H7 (cell line): ENCODE measurements around the gene ZFYVE26. TPM values are rescaled to one million over a fixed set of nuclear protein-coding genes. Genes with fewer than 3 reads are reported as not detected.
A peak's percentile ranks its signal among the peaks of the same experiment; 100 is the strongest.

Experiments
- DNase-seq: peaks from one replicate; pipeline ENCODE4 v3.0.0; 2012
- H3K27me3 ChIP-seq: 2 replicates; pipeline ENCODE4 v1.6.0; 2011; ENCODE audit warnings: mild to moderate bottlenecking, low read length; ENCODE audit not compliant: control insufficient read depth, insufficient read depth
- H3K36me3 ChIP-seq: replicated peaks from 2 replicates; pipeline ENCODE4 v1.5.1; 2011; ENCODE audit warnings: low read length; ENCODE audit not compliant: control insufficient read depth, insufficient read depth
- H3K4me3 ChIP-seq: 2 replicates; pipeline ENCODE4 v1.5.1; 2011; ENCODE audit warnings: low read depth, mild to moderate bottlenecking, control low read depth, low read length, moderate library complexity; ENCODE audit not compliant: insufficient read depth
- total RNA-seq: library from RNA; depleted of rRNA; stranded (reverse); fragments of >200 nt; shearing (Covaris generic); gene quantifications from 2 replicates; pipeline ENCODE4 v1.2.3, GENCODE V29; 2014; rRNA removed

The ZFYVE26 gene
- total RNA-seq, result 18.8 and 20.4 TPM in 2 replicates

- Histone ChIP-seq H3K27me3 (no peaks in the 10 kb centered on the region), H3K36me3 (no peaks in the 10 kb centered on the region), H3K4me3 (peak within 1 kb of the TSS; percentile 71)
- DNase-seq, result peak; percentile 91
Observed at GRCh38 chr14:67816326-67817002, at the start of gene ZFYVE26. ZFYVE26 (minus strand) TSS chr14:67816590; CDS start chr14:67815963, 627 bp downstream.

GRCh38 chr14:67863223-67863622 lies 46.8 kb upstream of the ZFYVE26 start:
- DNase-seq, result no peak
- Histone ChIP-seq H3K4me3 (no peak overlapping the region), H3K27me3 (no peaks in the 10 kb centered on the region), H3K36me3 (no peaks in the 10 kb centered on the region)

- H3K4me3 ChIP-seq, result no peak overlapping the region
- no peak for DNase-seq
- H3K36me3 ChIP-seq, result no peaks in the 10 kb centered on the region
- H3K27me3 ChIP-seq, result no peaks in the 10 kb centered on the region
Observed at GRCh38 chr14:67859169-67859749, 42.9 kb upstream of the ZFYVE26 start.

GRCh38 chr14:67857778-67858350 lies 41.5 kb upstream of the ZFYVE26 start:
- no peaks in the 10 kb centered on the region for H3K36me3 ChIP-seq
- DNase-seq, result no peak
- H3K4me3 ChIP-seq, result no peak overlapping the region
- no peaks in the 10 kb centered on the region for H3K27me3 ChIP-seq

DNA sequence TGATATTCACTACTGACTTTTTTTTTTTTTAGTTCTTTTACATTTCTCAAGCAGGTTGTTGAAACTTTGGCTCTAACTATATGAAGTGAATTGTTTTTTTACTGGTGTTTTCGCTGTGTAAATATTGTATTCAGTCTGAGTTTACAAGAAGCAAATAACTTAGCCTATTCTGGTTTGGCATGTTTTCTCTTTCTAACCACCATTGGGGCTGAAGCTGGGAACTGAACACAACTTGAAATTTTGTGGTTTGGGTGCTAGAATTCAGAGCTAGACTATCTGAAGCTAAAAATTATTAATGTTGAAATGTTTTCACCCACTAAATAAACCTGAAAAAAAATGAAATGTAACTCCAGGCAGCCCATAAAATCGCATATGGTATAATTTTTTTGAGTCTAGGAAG lies 40.4 kb upstream of the ZFYVE26 start:
- no peak for DNase-seq
- H3K27me3 ChIP-seq, result no peaks in the 10 kb centered on the region
- no peaks in the 10 kb centered on the region for H3K36me3 ChIP-seq
- no peak overlapping the region for H3K4me3 ChIP-seq

DNA sequence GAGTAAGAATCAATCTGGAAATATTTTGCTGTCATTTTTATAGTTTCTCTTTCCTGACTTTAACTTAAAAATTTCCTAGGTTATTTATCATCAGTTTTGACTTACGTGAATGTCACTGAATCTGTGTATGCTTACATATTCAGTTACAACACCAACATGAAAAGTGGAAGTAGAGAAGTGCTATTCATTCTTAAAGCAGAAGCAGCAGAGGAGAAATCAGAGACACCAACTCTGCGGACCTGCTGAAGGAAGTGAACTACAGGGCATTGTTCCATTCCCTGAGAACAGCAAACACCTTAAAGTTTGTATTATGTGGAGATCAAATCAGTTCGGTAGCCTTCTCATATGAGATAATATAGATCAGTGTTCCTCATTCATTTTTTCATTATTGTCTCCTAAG lies 37.3 kb upstream of the ZFYVE26 start:
- DNase-seq, result no peak
- Histone ChIP-seq H3K36me3 (no peaks in the 10 kb centered on the region), H3K4me3 (no peak overlapping the region), H3K27me3 (no peaks in the 10 kb centered on the region)

GRCh38 chr14:67852926-67853604 lies 36.7 kb upstream of the ZFYVE26 start:
- Histone ChIP-seq H3K4me3 (no peak overlapping the region), H3K27me3 (no peaks in the 10 kb centered on the region), H3K36me3 (no peaks in the 10 kb centered on the region)
- no peak for DNase-seq

GRCh38 chr14:67851785-67852410 lies 35.5 kb upstream of the ZFYVE26 start:
- DNase-seq, result no peak
- no peaks in the 10 kb centered on the region for H3K36me3 ChIP-seq
- H3K27me3 ChIP-seq, result no peaks in the 10 kb centered on the region
- H3K4me3 ChIP-seq, result no peak overlapping the region

GRCh38 chr14:67850066-67850830 lies 33.9 kb upstream of the ZFYVE26 start:
- Histone ChIP-seq H3K36me3 (no peaks in the 10 kb centered on the region; the same call in 1 of the 2 replicates), H3K27me3 (no peaks in the 10 kb centered on the region), H3K4me3 (no peak overlapping the region)
- no peak for DNase-seq

- H3K4me3 ChIP-seq, result no peak overlapping the region
- DNase-seq, result no peak
- no peaks in the 10 kb centered on the region for H3K27me3 ChIP-seq
- no peaks in the 10 kb centered on the region; the same call in 1 of the 2 replicates for H3K36me3 ChIP-seq
Observed at GRCh38 chr14:67846029-67846610, 29.7 kb upstream of the ZFYVE26 start.

- no peak for DNase-seq
- Histone ChIP-seq H3K27me3 (no peaks in the 10 kb centered on the region), H3K4me3 (no peak overlapping the region), H3K36me3 (0 out of 2 replicates have a peak, but pooled peaks cover 1% of the 10 kb centered on the region)
Observed at GRCh38 chr14:67837011-67837624, 20.7 kb upstream of the ZFYVE26 start.

DNA sequence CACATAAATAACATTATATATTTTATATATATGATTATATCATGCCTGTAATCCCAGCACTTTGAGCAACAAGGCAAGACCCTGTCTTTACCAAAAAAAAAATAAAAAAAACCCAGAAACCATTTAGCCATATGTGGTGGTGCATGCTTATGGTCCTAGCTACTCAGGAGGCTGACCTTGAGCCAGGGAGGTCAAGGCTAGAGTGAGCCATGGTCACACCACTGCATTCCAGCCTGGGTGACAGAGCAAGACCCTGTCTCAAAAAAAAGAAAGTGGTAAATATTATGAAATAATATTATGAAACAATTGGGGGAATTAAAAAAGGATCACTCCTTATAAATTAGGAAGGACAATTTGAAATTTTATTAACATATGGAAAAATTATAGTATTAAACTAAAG lies 19.2 kb upstream of the ZFYVE26 start:
- H3K27me3 ChIP-seq, result no peaks in the 10 kb centered on the region
- H3K4me3 ChIP-seq, result no peak overlapping the region
- no peak for DNase-seq
- 0 out of 2 replicates have a peak, but pooled peaks cover 1% of the 10 kb centered on the region for H3K36me3 ChIP-seq

DNA sequence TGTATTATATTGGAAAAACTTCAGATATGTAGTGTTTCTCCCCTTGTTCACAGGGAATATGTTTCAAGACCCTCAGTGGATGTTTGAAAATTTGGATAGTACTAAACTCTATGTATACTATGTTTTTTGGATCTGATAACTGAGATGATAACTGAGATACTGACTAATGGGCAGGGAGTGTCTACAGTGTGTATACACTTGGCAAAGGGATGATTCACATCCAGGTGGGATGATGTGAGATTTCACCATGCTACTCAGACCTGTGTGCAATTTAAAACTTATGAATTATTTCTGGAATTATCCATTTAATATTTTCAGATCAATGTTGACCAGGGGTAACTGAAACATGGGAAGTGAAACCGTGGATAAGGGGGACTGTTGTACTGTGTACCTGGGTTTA lies 17.0 kb upstream of the ZFYVE26 start:
- DNase-seq, result no peak
- Histone ChIP-seq H3K4me3 (no peak overlapping the region), H3K27me3 (no peaks in the 10 kb centered on the region), H3K36me3 (0 out of 2 replicates have a peak, but pooled peaks cover 1% of the 10 kb centered on the region)
